Heart right ventricle (tissue), 16 donors: Measurements from ENCODE around the gene RRP1. TPM values are rescaled to one million over a fixed set of nuclear protein-coding genes. Genes with fewer than 3 reads are reported as not detected.

ENCODE experiments used
- ATAC-seq, 8 donors: fragments of 200-7000 bp; cut with Tn5 transposase; one replicate each; pipeline ENCODE4 v1.9.1; 2020; ENCODE audit warnings: mild to moderate bottlenecking in 8 of 8, moderate library complexity in 8 of 8, moderate number of reproducible peaks in 1 of 8
- DNase-seq, 2 donors: peaks; one replicate each; pipeline ENCODE4 v3.0.0-alpha.2; 2020
- H3K27ac ChIP-seq, 10 donors: fragments of 200-600 bp; sonication (generic) in 2 of 10; one replicate each; pipeline versions ENCODE4 v1.5.0 to v1.8.0; 2020 to 2022; ENCODE audit warnings: mild to moderate bottlenecking in 3 of 10
- H3K27me3 ChIP-seq, 7 donors: fragments of 200-600 bp; one replicate each; pipeline ENCODE4 v1.8.0; 2021 to 2022; ENCODE audit warnings: mild to moderate bottlenecking in 2 of 7
- H3K36me3 ChIP-seq, 9 donors: fragments of 200-600 bp; sonication (generic) in 1 of 9; one replicate each; pipeline versions ENCODE4 v1.5.0 to v1.8.0; 2020 to 2022; ENCODE audit warnings: mild to moderate bottlenecking in 2 of 9
- H3K4me1 ChIP-seq, 9 donors: fragments of 200-600 bp; sonication (generic) in 1 of 9; one replicate each; pipeline versions ENCODE4 v1.5.0 to v1.8.0; 2020 to 2022; ENCODE audit warnings: mild to moderate bottlenecking in 4 of 9
- H3K4me3 ChIP-seq, 10 donors: fragments of 200-600 bp; sonication (generic) in 2 of 10; one replicate each; pipeline versions ENCODE4 v1.5.0 to v1.8.0; 2020 to 2022; ENCODE audit warnings: mild to moderate bottlenecking in 7 of 10, moderate library complexity in 2 of 10
- H3K9me3 ChIP-seq, 11 donors: fragments of 200-600 bp in 10 of 11; sonication (generic) in 2 of 11; one replicate each; pipeline versions ENCODE4 v1.5.0 to v1.8.0; 2013 to 2022; ENCODE audit warnings: mild to moderate bottlenecking in 2 of 11, control low read depth in 1 of 11, moderate library complexity in 1 of 11
- WGBS, 2 donors: extraction: QIAGEN DNeasy Blood & Tissue Kit; methylation state at CpG; one replicate each; pipeline ENCODE4 v1.1.7; 2013; ENCODE audit warnings: inconsistent platforms in 1 of 2; 5-methylcytosine and 5-hydroxymethylcytosine counted together
- intact Hi-C, 10 donors: fragments of 100-400 bp; cut with DNase I; formaldehyde crosslinking; loops; one replicate each; pipeline versions ENCODE4 v1.11.1 to v1.14.2; 2022
- polyA plus RNA-seq, 2 donors: library from polyadenylated mRNA; stranded (reverse); fragments of 200-250 nt; gene quantifications; one replicate each; pipeline ENCODE4 v1.2.3, GENCODE V29; 2013
- total RNA-seq, 10 donors: library from RNA; stranded (reverse); fragmentation: NEBNext Ultra II Directional in 3 of 10; extraction: Animal tissue kit (Norgen Biotek cat#: 25700) in 3 of 10; gene quantifications; one replicate each; pipeline versions ENCODE4 v1.2.1 to v1.2.4, GENCODE V29; 2021 to 2023
- TF ChIP-seq, protein P1 (sequence below), 9 donors: fragments of 200-600 bp; sonication (generic) in 2 of 9; IDR thresholded peaks; one replicate each; pipeline versions ENCODE4 v1.5.0 to v1.8.0; 2021 to 2022; ENCODE audit warnings: antibody characterized with exemption in 9 of 9, mild to moderate bottlenecking in 5 of 9, moderate library complexity in 1 of 9
- donor health status: Arrhythmogenic right ventricular cardiomyopathy.
- donor health status: ischemic (EF 13 %, LVEDD 7.1; RV severe dilation, severe dysfunction).
- donor health status: healthy with polysubstance abuse.
- donor health status: DM: no; HTN: yes; CAD: no.
- donor health status: DM: no; HTN: no; CAD: no.
- donor health status: ischemic (EF 25% LVEDD 6.9; RV normal size, moderate dysfunction).
- donor health status: ischemic (EF 25% LVEDD 5.7; RV mildly dilated, moderate dysfunction).
- donor health status: healthy.
- donor health status: DM: yes; HTN: yes; CAD: no.
- donor health status: Ischemic cardiomyopathy.
- donor health status: ischemic (EF 35%, LVEDD 5.7; RV mildly dilated, moderate dysfunction).
- donor health status: nonischemic (EF 11% LVEDD 7.7; RV severe dilation, severe dysfunction).
- donor health status: DM: yes; HTN: yes; CAD: no.
- donor health status: PGD.
- donor health status: ischemic (EF 29% LVEDD 5.4; RV normal size, mild dysfunction).
- donor health status: nonischemic (EF 23%, LVEDD 6.1; RV moderate dilation, normal function).

The RRP1 gene
- total and polyA plus RNA-seq, 12 donors = 6.3 to 13.9 (median 9.3) TPM

DNA sequence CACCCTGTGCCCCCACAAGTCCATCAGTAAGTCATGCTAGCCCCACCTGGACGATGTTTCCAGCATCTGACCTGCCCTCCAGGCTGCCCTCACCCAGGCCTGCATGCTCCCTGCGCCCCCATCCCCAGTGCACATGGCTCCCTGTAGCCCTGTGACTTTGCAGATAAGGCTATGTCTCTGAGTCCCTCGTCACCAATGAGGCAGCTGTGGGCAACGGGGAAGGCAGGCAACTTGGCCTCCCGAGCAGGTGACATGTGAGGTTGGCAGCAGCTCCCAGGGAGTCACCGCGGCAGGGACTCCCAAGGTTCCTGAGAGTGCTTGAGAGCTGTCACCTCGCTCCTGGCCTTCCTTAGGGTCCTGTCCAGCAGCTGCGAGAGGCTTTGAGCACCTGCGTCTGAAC, 43.3 kb downstream of the RRP1 start:
- no peaks in the 10 kb centered on the region for H3K36me3 ChIP-seq
- peaks cover 0 to 13% (median 0%) of the 10 kb centered on the region in 9 donors for H3K4me1 ChIP-seq
- intact Hi-C loops = no loop called here
- 87 to 90% methylated on average over 10 of the region's 10 CpGs for WGBS, 2 donors
- DNase-seq (no peak), ATAC-seq (no peak)
- TF ChIP-seq, protein P1, sequence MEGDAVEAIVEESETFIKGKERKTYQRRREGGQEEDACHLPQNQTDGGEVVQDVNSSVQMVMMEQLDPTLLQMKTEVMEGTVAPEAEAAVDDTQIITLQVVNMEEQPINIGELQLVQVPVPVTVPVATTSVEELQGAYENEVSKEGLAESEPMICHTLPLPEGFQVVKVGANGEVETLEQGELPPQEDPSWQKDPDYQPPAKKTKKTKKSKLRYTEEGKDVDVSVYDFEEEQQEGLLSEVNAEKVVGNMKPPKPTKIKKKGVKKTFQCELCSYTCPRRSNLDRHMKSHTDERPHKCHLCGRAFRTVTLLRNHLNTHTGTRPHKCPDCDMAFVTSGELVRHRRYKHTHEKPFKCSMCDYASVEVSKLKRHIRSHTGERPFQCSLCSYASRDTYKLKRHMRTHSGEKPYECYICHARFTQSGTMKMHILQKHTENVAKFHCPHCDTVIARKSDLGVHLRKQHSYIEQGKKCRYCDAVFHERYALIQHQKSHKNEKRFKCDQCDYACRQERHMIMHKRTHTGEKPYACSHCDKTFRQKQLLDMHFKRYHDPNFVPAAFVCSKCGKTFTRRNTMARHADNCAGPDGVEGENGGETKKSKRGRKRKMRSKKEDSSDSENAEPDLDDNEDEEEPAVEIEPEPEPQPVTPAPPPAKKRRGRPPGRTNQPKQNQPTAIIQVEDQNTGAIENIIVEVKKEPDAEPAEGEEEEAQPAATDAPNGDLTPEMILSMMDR (IDR thresholded peaks at IDR 0.05) = no peak
- peaks cover 0 to 10% (median 0%) of the 10 kb centered on the region in 11 donors for H3K9me3 ChIP-seq
- H3K27ac ChIP-seq = no peak overlapping the region
- H3K4me3 ChIP-seq = no peak overlapping the region
- peaks cover 0 to 31% (median 10%) of the 10 kb centered on the region in 7 donors for H3K27me3 ChIP-seq

DNA sequence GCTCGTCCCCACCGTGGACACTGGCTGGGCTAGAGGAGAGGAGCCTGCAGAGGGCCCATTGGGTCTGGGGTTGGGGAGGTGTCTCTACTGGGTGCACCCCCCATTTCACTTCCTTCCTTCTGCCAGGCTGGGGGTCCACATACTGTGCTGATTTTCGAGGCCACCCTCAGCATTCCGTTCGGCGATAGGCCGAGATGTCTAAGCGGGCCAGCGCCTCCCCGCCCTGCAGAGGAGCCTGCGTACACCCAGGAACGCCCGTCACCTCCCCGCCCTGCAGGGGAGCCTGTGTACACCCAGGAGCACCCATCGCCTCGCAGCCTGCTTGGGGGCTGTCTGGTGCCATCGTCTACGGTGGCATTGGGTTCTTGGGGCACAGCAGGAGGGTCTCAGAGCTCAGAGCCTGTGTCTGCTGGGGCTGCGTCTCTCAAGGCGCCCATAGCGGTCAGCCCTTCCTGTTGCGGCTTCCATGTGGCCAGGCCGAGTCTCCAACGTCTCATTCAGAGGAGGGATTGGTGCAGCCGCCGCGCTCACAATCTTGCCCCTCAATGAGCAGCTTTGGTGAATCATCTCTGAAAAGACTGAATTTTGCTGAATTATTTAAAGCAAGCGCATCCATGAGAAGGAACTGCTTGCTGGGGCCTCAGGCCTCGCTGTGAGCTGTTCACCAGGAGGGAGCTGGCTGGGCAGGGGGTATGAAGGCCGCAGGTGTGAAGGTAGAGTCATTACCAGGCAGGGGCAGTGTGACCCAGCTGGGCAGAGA, 44.9 kb downstream of the RRP1 start:
- TF ChIP-seq, protein P1 (IDR thresholded peaks at IDR 0.05) = no peak
- no peak for ATAC-seq
- no peak overlapping the region for H3K27ac ChIP-seq
- intact Hi-C loops = no loop called here
- H3K9me3 ChIP-seq = peaks cover 0 to 10% (median 0%) of the 10 kb centered on the region in 11 donors
- H3K4me1 ChIP-seq = peaks cover 0 to 13% (median 0%) of the 10 kb centered on the region in 9 donors
- H3K36me3 ChIP-seq = no peaks in the 10 kb centered on the region
- 87 to 89% methylated on average over 30 of the region's 30 CpGs for WGBS, 2 donors
- DNase-seq = no peak
- H3K27me3 ChIP-seq = peaks cover 0 to 28% (median 10%) of the 10 kb centered on the region in 7 donors
- no peak overlapping the region for H3K4me3 ChIP-seq

DNA sequence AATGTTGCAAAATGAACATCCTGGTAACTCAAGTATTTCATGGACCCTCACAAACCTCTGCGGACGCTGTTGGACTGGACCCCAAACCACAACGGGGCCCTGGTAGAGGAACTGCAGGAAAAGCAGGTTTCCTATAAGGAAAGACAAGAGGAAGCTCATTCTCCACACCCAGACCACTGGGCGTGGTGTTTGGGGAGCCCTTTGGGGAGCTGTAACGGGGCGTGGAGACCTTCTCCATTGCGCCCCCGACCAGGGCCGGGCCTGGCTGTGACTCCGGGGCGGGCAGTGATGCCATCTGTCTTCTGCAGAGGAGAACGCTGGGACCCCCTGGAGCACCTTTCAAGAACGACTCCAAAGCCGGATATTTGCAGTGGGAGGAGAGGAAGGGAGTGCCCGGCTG, 45.7 kb downstream of the RRP1 start:
- Histone ChIP-seq H3K4me1 (peaks cover 0 to 13% (median 0%) of the 10 kb centered on the region in 9 donors), H3K4me3 (no peak overlapping the region), H3K9me3 (peaks cover 0 to 10% (median 0%) of the 10 kb centered on the region in 11 donors), H3K36me3 (no peaks in the 10 kb centered on the region), H3K27ac (no peak overlapping the region), H3K27me3 (peaks cover 0 to 21% (median 10%) of the 10 kb centered on the region in 7 donors)
- no peak for DNase-seq
- WGBS, 2 donors = 49 to 58% methylated on average over 15 of the region's 15 CpGs
- TF ChIP-seq, protein P1 (IDR thresholded peaks at IDR 0.05) = no peak
- intact Hi-C loops = no loop called here
- ATAC-seq = peak in 1 of 8 donors; percentile 35

DNA sequence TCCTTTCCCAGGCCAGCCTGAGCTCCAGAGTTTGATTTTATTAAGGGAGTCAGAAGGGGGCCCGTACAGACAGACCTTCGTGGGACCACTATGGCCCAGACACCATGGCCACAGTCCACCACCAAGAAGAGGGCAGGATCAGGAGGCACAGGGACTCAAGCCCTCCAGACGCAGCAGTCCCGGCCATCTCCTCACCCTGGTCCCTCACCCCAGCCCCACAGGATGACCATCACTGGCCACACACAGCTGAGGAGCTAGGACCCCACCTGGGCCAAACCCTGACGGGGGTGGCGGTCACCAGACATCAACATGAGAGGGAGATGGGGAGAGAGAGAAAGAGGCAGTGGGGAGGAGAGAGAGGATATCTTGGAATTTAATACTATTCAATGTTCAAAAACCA, 46.5 kb downstream of the RRP1 start:
- Histone ChIP-seq H3K27ac (no peak overlapping the region), H3K27me3 (peaks cover 0 to 16% (median 10%) of the 10 kb centered on the region in 7 donors), H3K4me3 (no peak overlapping the region), H3K4me1 (peaks cover 0 to 13% (median 0%) of the 10 kb centered on the region in 9 donors), H3K9me3 (peaks cover 0 to 10% (median 0%) of the 10 kb centered on the region in 11 donors), H3K36me3 (no peaks in the 10 kb centered on the region)
- TF ChIP-seq, protein P1 (IDR thresholded peaks at IDR 0.05) = no peak
- DNase-seq (no peak), ATAC-seq (no peak)
- intact Hi-C loops = no loop called here
- 91 to 92% methylated on average over 6 of the region's 6 CpGs for WGBS, 2 donors
